GM06990 (cell line): ENCODE measurements around the gene ORM1.
"Not testable (repeated sequence)": the region's sequence is repeated elsewhere in the genome, so short reads cannot be mapped to it uniquely, and the experiment has no call there.

ENCODE experiments used
- DNase-seq: peaks from one replicate; pipeline ENCODE4 v3.0.0-alpha.2; 2011; ENCODE audit not compliant: insufficient read length; ENCODE audit errors: extremely low read depth
- H3K27me3 ChIP-seq: replicated peaks from 2 replicates; pipeline ENCODE4 v1.6.0; 2011; ENCODE audit warnings: low read length; ENCODE audit not compliant: control insufficient read depth, insufficient read depth
- H3K36me3 ChIP-seq: 2 replicates; pipeline ENCODE4 v1.5.1; 2011; ENCODE audit warnings: low read length; ENCODE audit not compliant: control insufficient read depth, insufficient read depth
- H3K4me3 ChIP-seq: replicated peaks from 2 replicates; pipeline ENCODE4 v1.5.1; 2011; ENCODE audit warnings: low read depth, mild to moderate bottlenecking, control low read depth, low read length
- CTCF ChIP-seq: IDR thresholded peaks from 2 replicates; pipeline ENCODE4 v1.5.1; 2011; ENCODE audit warnings: low read length, control low read depth, mild to moderate bottlenecking, inconsistent platforms; ENCODE audit not compliant: insufficient read depth, poor library complexity, severe bottlenecking

Gene ORM1

GRCh38 chr9:114333718-114334117 lies 10.8 kb downstream of the ORM1 start:
- DNase-seq, H3K27me3 ChIP-seq, H3K4me3 ChIP-seq: not testable (repeated sequence)
- H3K36me3 ChIP-seq = peaks cover 32% of the 10 kb centered on the region

GRCh38 chr9:114334490-114334889 lies 11.6 kb downstream of the ORM1 start:
- TF ChIP-seq CTCF = no peak
- Histone ChIP-seq H3K36me3 (peaks cover 36% of the 10 kb centered on the region), H3K27me3 (no peaks in the 10 kb centered on the region), H3K4me3 (no peak overlapping the region)
- DNase-seq = no peak

- no peak for TF ChIP-seq CTCF
- H3K27me3 ChIP-seq = no peaks in the 10 kb centered on the region
- H3K4me3 ChIP-seq = no peak overlapping the region
- H3K36me3 ChIP-seq = peaks cover 41% of the 10 kb centered on the region
- DNase-seq = no peak
Observed at GRCh38 chr9:114335745-114336144, 12.8 kb downstream of the ORM1 start.

- no peak for TF ChIP-seq CTCF
- H3K36me3 ChIP-seq = peaks cover 43% of the 10 kb centered on the region
- no peak for DNase-seq
- no peaks in the 10 kb centered on the region for H3K27me3 ChIP-seq
- H3K4me3 ChIP-seq = no peak overlapping the region
Observed at GRCh38 chr9:114336157-114336556, 13.3 kb downstream of the ORM1 start.

GRCh38 chr9:114336699-114337395 lies 13.9 kb downstream of the ORM1 start:
- no peak for TF ChIP-seq CTCF
- Histone ChIP-seq H3K4me3 (no peak overlapping the region), H3K36me3 (peaks cover 49% of the 10 kb centered on the region), H3K27me3 (no peaks in the 10 kb centered on the region)
- no peak for DNase-seq

GRCh38 chr9:114338187-114338586 lies 15.3 kb downstream of the ORM1 start:
- no peak for DNase-seq
- no peak for TF ChIP-seq CTCF
- H3K36me3 ChIP-seq = peaks cover 62% of the 10 kb centered on the region
- no peak overlapping the region for H3K4me3 ChIP-seq
- no peaks in the 10 kb centered on the region for H3K27me3 ChIP-seq
